HG03442 (cell line): ENCODE data around the gene STX7.
A peak's percentile ranks its signal among the peaks of the same experiment; 100 is the strongest.

Experiments
- ATAC-seq: cut with Tn5 transposase; IDR thresholded peaks from one replicate; pipeline ENCODE4 v1.9.1; 2021; ENCODE audit warnings: mild to moderate bottlenecking, moderate library complexity; ENCODE audit not compliant: unreplicated experiment

Gene STX7

DNA sequence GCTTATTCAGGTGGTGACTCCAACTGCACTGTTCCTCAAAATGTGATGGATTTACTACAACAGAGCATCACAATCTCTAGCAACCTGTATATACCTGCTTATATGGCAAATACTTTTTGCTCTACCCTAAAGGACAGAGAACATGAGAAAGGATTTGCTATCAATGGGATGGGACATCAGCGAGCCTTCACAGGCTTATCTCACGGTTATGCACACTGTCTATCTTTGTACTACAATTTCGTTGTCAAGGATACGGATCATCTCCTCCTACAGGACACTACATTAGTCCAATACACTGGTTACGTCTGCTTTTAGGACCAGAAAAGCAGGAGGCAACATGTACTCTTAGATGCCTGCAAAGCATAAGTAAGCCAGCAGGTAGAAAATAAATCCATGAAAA is 34.2 kb downstream of the STX7 start:
- ATAC-seq = no peak

DNA sequence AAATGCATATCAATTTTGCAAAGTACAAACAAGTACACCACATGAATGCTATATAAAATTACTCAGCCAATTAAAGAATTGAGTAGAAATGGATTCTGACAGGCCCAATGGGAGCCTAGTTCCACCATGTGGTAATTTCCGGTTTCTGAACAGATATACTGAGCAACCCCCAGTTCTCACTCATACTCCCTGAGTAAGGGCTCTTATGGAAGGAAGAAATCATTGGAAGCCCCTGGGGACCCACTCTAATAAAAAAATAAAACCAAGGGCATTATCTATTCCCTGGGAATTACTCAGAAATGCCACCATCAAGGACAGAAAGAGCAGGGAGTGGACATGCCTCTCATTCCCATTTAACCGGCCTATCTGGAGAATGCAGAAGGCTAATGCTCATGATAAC is 34.6 kb downstream of the STX7 start:
- no peak for ATAC-seq

DNA sequence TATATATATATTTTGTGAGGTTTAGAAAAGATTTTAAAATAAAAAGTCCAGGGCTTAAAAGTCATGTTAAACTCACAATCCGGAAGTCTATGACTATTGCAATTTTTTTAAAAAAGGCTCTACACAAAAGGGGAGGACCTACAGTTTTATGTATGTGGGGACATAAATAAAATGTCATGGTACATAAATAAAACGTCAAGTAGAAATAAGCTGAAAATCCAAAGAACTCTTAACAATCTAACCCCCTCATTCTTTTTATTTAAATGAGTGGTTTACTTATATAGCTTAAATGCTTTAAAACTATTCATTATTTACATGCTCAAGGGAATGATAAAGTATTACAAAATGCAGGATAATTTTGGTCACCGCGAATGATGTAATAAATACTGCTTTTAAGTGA is 36.2 kb downstream of the STX7 start:
- no peak for ATAC-seq

- ATAC-seq = no peak
Observed at GRCh38 chr6:132475925-132476324, 37.0 kb downstream of the STX7 start.

DNA sequence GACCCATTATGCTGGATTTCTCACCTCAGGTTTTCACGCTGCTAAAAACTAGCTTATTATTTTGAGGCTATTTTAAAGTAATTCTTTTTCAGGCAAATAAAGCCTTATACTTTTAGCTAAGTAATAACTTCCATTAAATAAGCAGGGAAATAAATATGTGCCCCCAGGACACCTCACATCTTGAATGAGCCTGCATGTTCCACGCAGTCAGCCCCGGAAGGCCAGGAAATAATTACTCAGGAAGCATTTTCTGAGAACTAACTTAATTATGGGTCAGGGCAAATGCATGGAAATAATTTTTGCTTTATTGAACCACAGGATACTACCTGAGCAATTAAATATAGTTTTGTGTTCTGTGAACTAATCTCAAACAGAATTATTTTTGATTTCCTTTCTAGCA is 41.1 kb downstream of the STX7 start:
- no peak for ATAC-seq

GRCh38 chr6:132466952-132467351 is 46.0 kb downstream of the STX7 start:
- ATAC-seq = no peak

DNA sequence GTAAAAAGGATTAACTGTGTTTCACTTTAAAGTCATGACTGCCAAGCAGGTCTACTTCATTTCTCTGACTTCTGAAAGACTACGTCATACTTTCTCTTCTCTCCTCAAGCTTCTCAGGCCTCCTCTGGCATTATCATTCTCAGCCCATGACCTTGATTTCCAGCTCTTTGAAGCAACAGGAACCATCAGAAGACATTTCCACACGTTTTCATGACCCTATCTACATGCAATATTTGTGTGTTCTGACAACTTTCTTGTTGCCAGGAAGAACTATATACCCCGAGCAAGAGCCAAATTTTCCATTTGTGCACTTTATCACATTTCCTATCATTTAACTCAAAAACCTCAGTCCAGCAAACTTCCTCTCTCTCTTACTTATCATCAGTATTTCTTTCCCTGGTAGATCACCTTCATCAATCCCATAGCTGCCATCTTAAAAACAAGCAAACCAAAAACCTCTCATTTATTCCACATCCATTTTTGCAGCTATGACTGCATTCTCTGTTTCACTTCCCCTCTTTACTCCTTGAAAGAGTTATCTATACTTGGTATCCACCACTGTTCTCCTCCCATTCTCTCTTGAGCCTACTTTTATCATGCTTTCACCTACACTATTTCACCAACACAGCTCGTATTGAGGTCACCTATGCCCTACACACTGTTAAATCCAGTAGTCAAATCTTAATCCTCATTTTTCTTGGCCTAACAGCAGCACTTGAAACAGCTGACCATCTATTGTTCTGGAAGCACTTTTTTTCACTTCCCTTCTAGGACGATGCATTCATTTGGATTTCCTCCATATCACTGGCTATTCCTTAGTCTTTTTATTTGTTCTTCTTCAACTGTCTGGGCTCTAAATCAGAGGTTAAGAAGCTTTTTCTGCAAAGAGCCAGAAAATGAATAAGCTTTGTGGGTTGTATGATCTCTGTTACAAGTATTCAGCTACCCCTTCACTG is 47.1 kb downstream of the STX7 start:
- ATAC-seq = peak; percentile 88

- ATAC-seq = no peak
Observed at GRCh38 chr6:132464538-132465256, 48.2 kb downstream of the STX7 start.

DNA sequence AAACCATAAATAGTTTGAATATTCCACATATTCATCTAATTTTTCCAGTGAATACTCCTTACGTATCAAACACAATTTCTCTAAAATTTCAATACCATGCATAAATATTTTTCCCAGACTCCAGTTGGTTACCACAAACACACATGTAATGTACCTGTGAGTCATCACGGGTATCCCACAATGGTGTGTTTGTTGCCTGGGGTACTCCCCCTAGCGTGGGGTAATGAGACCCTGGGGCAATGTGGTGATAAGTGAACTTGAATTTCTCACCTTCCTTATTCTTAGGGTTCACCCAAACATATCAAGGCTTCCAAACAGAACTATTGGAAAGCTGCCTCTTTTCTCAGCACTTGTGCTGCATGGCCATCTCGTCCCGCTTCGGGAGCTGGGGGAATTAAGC is 51.0 kb downstream of the STX7 start:
- no peak for ATAC-seq

- no peak for ATAC-seq
Observed at GRCh38 chr6:132459605-132459952, 53.3 kb downstream of the STX7 start.

DNA sequence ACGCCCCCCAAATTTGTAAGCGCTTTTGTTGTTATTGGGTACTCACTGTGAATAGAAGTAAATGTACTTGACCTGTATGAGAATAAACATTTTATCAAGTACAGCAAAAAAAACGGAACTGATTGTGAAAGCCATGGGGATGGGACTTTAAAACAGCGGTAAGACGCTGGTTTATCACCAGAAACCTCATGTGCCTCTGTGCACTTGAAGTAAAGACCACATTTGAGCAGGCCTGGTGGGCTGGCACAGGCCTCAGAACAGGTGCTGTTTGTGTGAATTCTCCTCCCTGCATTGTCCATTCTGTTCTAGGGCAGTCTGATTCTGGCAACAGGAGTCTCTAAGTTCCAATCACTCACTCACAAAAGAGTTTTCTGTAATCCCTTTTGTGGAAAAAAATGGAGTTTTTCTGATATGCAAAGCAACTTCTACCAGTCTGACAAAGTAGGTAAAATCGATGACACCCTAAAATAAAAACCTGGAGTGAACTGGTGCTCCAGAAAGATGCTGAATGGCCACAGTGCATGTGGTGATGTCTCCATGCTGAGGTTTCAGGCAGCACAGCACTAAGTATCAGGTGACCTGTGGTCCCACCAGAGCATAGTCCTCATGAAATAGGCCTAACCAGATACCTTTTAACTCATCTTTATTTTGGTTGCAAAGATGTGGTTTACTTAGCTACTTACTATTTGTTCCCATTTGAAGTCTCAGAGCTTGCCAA is 53.9 kb downstream of the STX7 start:
- ATAC-seq = no peak

GRCh38 chr6:132456700-132457143 is 56.2 kb downstream of the STX7 start:
- peak; percentile 97 for ATAC-seq

GRCh38 chr6:132446855-132447241 is 66.1 kb downstream of the STX7 start:
- no peak for ATAC-seq

DNA sequence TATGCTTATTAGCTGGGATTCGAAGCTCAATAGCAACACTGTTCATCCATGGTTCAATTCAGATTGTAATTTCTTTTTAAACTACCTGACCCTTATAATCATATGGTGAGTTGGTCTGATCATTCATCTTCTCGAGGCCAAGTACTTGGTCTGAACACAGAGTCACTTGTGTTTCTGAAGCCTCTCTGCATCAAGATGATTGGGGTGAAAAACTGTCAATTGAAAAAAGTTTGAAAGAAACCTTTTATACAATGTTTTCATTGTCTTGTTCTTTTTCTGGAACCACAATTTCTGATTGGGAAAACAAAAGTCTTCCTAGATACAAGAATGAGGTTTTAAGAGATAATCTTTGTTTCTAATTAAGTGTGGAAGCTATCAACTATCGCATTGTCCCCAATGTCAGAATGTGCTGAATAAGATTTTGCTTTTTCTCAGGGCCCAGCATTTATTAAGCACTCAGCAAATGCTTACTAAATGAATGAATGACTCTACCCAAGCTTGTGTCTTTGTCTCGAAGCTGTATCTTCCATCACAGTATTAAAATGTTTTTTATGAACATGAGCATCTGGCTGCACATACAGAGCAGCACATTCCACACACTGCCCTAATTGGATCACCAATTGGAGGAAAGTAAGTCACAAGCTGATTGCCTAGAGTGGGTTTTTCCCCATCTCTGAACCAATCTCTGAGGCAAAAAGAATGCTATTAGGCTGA is 66.6 kb downstream of the STX7 start:
- ATAC-seq = no peak

DNA sequence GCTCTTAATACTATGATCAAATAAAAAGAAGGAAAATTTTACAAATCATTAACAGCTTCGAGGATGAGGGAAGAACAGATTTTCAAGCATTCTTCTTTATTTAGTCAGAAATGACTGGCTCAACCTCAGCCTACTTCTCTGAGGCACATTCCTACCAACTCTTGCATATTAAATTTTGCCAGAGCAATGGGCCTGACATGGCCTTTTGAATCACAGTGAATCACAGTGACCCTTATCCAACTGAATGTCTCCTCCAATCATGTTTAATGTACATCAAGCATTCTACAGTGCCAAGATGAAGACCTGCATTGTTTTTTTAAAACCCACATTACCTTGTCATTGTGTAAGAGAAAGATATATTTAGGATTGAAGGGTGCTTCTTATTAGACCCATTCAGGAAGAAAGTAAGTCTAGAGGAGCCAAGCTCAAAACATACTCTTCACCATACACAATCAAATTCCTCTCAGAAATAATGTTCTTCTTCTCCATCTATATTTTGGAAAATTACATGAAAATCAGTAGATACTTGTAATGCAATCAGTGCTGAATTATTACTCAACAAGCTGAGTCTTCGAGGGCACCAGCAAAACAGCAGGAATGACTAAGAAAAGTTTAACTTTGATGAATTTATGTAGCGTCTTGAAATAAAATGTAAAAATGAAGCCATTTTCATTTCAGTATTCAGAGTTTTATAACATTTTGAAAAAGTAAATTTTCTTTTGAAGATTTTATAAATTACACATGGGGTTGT is 67.5 kb downstream of the STX7 start:
- no peak for ATAC-seq

GRCh38 chr6:132443206-132443605 is 69.7 kb downstream of the STX7 start:
- ATAC-seq = no peak

GRCh38 chr6:132430110-132430509 is 82.8 kb downstream of the STX7 start:
- ATAC-seq = no peak

DNA sequence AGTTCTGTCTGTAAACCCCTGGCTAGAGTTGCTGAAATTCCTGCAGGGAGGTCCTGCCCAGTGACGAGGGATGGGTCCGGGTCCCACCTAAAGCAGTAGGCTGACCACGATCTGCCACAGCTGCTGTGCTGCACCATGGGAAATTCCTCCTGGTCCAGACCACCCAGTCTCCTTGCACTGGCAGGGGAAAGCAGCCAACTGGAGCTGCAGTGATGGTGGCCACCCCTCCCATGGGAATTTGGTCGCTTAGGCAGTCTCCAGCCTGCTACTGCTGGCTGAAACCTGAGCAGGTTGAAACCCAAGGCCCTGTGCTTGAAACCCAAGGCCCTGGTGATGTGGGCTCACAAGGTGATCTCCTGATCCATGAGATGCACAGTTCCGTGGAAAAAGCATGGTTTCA is 87.7 kb downstream of the STX7 start:
- no peak for ATAC-seq

DNA sequence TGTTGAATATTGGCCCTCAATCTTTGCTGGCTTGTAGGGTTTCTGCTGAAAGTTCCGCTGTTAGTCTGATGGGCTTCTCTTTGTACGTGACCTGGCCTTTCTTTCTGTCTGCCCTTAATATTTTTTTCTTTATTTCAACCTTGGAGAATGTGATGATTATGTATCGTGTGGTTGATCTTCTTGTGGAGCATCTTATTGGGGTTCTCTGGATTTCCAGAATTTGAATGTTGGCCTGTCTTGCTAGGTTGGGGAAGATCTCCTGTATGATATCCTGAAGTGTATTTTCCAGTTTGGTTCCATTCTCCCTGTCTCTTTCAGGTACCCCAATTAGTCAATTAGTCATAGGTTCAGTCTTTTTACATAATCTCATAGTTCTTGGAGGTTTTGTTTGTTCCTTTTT is 89.1 kb downstream of the STX7 start:
- ATAC-seq = no peak

- ATAC-seq = no peak
Observed at GRCh38 chr6:132418235-132418965, 94.5 kb downstream of the STX7 start.
